Astrocyte of the spinal cord (primary cell): ENCODE measurements around the gene PBRM1.

Source experiments
- DNase-seq: peaks from one replicate; pipeline ENCODE4 v3.0.0; 2011; ENCODE audit warnings: low read depth, low spot score
- H3K4me3 ChIP-seq: 2 replicates; pipeline ENCODE4 v1.5.1; 2011; ENCODE audit warnings: low read depth, mild to moderate bottlenecking, low read length, moderate library complexity
- in situ Hi-C: cut with HindIII; loops from 2 replicates; pipeline ENCODE4 v1.10.0; 2017; ENCODE audit warnings: low sequenced_read_pairs
- TF ChIP-seq, protein P1 (sequence below): IDR thresholded peaks from 2 replicates; pipeline ENCODE4 v1.5.1; 2012; ENCODE audit warnings: low read depth, mild to moderate bottlenecking, low read length, inconsistent platforms

PBRM1 gene

DNA sequence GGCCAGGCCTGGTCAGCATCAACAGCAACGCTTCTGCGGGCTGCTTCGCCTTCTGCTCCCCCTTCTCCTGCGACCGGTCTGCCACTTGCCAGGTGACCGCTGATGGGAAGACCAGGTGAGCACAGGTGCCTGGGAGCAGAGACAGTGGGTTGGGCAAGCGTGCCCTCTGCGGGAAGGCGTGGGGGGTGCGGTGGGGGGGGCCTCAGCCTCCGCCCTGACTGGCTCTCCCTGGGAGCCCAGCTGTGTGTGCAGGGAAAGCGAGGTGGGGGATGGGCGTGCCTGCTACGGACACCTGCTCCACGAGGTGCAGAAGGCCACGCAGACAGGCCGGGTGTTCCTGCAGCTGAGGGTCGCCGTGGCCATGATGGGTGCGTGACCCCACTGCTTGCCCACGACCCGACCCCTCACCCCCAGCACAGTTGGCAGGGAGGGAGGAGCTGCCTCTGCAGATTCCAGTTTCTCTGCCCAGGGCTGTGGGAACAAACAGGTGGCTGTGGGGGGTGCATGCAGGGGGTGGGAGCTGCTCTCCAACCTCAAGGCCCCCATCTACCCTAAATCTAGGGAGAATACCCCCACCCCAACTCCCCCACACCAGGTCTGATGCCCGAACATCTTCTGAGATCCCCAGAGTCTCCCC lies 181.8 kb downstream of the PBRM1 start:
- TF ChIP-seq, protein P1, sequence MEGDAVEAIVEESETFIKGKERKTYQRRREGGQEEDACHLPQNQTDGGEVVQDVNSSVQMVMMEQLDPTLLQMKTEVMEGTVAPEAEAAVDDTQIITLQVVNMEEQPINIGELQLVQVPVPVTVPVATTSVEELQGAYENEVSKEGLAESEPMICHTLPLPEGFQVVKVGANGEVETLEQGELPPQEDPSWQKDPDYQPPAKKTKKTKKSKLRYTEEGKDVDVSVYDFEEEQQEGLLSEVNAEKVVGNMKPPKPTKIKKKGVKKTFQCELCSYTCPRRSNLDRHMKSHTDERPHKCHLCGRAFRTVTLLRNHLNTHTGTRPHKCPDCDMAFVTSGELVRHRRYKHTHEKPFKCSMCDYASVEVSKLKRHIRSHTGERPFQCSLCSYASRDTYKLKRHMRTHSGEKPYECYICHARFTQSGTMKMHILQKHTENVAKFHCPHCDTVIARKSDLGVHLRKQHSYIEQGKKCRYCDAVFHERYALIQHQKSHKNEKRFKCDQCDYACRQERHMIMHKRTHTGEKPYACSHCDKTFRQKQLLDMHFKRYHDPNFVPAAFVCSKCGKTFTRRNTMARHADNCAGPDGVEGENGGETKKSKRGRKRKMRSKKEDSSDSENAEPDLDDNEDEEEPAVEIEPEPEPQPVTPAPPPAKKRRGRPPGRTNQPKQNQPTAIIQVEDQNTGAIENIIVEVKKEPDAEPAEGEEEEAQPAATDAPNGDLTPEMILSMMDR: no peak
- H3K4me3 ChIP-seq: no peak overlapping the region
- in situ Hi-C loops: no loop called here
- no peak for DNase-seq

DNA sequence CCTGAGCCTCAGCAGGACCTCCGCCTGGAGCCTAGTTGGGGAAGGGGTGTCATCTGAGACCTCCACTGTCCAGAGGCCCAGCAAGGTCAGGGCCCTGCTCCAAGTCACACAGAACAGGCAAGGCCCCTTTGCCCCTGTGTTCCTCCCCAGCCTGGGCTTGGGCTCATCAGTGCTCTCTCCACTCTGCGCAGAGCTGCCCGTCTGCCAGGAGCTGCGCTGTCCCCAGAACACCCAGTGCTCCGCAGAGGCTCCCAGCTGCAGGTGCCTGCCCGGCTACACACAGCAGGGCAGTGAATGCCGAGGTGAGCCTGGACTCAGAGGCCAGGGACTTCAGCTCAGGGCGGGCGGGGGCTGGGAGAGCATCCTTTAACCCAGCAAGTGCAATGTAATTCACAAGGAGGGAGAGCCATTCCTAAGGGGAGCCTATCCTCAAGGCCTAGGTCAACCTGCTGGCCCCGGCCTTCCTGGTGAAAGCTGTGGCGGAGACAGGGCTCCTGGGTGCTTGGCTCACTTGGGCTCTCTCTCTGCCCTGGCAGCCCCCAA lies 182.8 kb downstream of the PBRM1 start:
- TF ChIP-seq, protein P1: no peak
- DNase-seq: no peak
- no peak overlapping the region for H3K4me3 ChIP-seq
- in situ Hi-C loops: no loop called here

DNA sequence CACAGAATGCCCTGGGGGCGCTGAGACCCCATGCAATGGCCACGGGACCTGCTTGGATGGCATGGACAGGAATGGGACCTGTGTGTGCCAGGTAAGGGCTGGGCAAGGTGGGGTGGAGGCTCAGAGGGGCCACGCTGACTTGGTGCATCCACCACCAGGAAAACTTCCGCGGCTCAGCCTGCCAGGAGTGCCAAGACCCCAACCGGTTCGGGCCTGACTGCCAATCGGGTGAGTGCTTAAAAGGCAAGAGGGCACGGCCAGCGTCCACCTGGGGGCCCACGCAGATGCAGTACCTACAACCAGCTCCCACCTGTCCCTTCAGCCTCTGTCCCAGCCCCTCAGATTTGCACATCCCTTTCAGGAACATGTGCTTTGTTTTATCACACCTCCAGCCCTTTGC lies 183.7 kb downstream of the PBRM1 start:
- in situ Hi-C loops: no loop called here
- no peak for DNase-seq
- no peak overlapping the region for H3K4me3 ChIP-seq
- TF ChIP-seq, protein P1: no peak

DNA sequence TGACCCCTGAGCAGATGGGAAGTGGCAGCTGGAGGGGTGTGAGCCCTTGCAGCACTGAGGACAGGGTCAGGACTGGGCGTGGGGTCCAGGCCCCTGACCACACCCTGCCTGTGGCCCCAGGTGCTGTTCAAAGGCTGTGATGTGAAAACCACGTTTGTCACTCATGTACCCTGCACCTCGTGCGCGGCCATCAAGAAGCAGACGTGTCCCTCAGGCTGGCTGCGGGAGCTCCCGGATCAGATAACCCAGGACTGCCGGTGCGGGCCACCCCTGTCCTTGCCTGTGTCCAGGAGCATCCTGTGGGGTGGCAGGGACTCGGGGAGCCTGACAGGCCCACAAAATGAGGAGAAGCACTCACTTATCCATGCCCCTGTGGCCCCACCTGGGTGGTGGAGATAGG lies 184.7 kb downstream of the PBRM1 start:
- in situ Hi-C loops: no loop called here
- no peak overlapping the region for H3K4me3 ChIP-seq
- no peak for DNase-seq
- TF ChIP-seq, protein P1: no peak

DNA sequence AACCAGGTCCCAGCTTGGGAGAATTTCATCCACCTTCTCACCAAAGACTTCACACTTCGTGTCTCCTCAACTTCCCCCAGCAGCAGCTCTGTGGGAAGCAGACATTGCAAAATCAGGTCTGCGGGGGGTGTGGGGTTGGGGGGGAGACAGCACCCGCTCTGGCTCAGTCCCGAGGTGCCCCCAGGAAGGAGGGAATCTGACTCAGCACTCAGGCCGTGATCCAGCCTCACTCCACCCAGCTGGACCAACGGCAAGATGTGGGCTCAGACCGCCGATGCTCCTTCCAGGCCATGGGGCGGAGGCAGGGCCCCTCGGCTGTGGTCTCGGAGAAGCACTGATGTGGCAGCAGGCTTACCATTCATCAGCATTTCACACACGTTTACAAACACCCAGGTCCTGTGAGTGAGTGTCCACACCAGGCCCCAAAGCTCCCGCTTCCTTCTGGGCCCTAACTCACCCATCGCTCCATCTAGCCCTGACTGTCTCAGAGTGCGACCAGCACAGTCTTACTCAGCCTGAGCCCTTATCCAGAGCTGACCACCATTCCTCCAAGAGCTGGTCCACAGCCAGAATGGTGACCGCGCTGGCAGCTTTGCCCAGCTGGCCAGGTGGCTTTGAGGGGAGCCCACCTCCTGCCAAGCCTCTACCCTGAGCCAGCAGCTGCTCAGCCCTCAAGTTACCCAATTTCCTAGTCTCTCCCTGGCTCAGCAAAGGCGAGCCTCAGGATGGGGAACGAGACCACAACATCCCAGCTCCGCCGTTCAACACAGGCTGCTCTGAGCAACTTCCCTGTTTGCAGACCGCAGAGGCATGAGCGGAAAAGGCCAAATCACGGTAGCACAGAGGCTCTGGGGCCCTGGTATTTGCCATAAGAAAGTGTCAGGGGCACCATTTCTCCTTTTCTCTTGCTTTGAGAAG lies 187.3 kb downstream of the PBRM1 start:
- H3K4me3 ChIP-seq: no peak overlapping the region
- in situ Hi-C loops: no loop called here
- DNase-seq: peak; percentile 68
- TF ChIP-seq, protein P1: no peak

DNA sequence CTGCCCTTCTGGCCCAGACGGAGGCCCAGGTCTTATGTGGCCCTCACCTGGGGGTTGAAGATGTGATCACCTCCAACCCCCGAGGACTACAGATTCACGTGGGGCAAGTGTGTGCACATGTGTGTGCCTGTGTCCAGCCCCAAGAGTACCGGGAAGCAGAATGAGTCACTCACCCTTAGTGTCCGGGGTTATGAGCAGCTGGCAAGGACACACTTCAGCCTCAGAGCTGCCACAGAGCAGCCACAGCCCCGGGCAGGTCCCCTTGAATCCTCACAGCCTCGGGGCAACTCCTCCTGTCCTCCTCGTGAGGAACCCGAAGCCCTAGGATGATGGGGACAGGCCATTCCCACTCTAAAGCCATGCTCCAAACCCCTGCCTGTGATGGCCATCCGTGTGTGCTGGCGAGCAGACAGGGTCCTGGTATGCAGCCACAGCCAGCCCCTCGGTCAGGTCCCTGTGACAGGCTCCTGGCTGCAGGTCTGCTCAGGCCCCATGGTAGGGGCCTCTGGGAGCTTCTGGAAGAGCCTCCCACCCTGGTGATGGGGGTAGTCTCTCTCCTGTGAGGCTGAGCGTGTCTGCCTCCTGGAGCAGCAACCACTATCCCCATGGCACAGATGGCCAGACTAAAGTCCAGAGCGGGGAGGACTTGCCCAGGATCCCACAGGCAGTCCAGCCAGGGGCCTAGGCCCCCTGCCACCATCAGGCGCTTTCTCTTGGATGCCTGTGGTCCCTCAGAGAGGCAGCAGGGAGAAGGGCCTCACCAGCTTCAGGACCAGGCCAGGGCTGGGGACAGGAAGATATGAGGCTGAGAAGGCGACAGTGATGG lies 189.7 kb downstream of the PBRM1 start:
- TF ChIP-seq, protein P1: no peak
- in situ Hi-C loops: no loop called here
- H3K4me3 ChIP-seq: no peak overlapping the region
- peak; percentile 30 for DNase-seq
